CD8-positive, alpha-beta memory T cell (primary cell): Measurements from ENCODE around the gene SNAPC4. TPM values are rescaled to one million over a fixed set of nuclear protein-coding genes. Genes with fewer than 3 reads are reported as not detected.
"Not testable (repeated sequence)": the region's sequence is repeated elsewhere in the genome, so short reads cannot be mapped to it uniquely, and the experiment has no call there.

Experiments used
- CTCF ChIA-PET: fragments of 350-600 bp; sonication (Branson Sonifier 250); formaldehyde crosslinking; loops from one replicate; lab custom pipeline; 2021; ENCODE audit warnings: antibody characterized with exemption; lab: Charles Lee
- POLR2A ChIA-PET: fragments of 350-600 bp; sonication (Branson Sonifier 250); formaldehyde crosslinking; loops from one replicate; lab custom pipeline; 2021; ENCODE audit warnings: antibody characterized with exemption; lab: Charles Lee
- DNase-seq, 5 donors: peaks; one replicate each; pipeline versions ENCODE4 v3.0.0 to v3.0.0-alpha.2; 2020 to 2022; ENCODE audit warnings: mixed read lengths in 1 of 5
- H3K27ac ChIP-seq: one replicate; pipeline ENCODE4 v1.7.0; 2013; ENCODE audit warnings: low read depth, mild to moderate bottlenecking, low read length, moderate library complexity
- H3K27me3 ChIP-seq: 2 replicates; pipeline ENCODE4 v1.7.0; 2013; ENCODE audit warnings: low read length, mild to moderate bottlenecking; ENCODE audit not compliant: insufficient read depth, poor library complexity, severe bottlenecking
- H3K36me3 ChIP-seq: 2 replicates; pipeline ENCODE4 v1.7.0; 2013; ENCODE audit warnings: mild to moderate bottlenecking, low read length, moderate library complexity; ENCODE audit not compliant: insufficient read depth
- H3K4me1 ChIP-seq: 2 replicates; pipeline ENCODE4 v1.7.0; 2013; ENCODE audit warnings: mild to moderate bottlenecking, low read length, moderate library complexity; ENCODE audit not compliant: insufficient read depth
- H3K4me3 ChIP-seq: 2 replicates; pipeline ENCODE4 v1.7.0; 2013; ENCODE audit warnings: mild to moderate bottlenecking, low read length
- H3K9me3 ChIP-seq: 2 replicates; pipeline ENCODE4 v1.7.0; 2013; ENCODE audit warnings: mild to moderate bottlenecking, low read length
- H3K27ac Mint-ChIP-seq, 8 donors: one replicate each; pipeline ENCODE4 v1.8.0; 2020 to 2021; ENCODE audit warnings: mixed read lengths in 8 of 8, mild to moderate bottlenecking in 6 of 8, inconsistent platforms in 3 of 8, moderate library complexity in 3 of 8
- H3K27me3 Mint-ChIP-seq, 2 donors: one replicate each; pipeline ENCODE4 v1.8.0; 2020 to 2021; ENCODE audit warnings: mixed read lengths in 2 of 2, mild to moderate bottlenecking in 1 of 2, moderate library complexity in 1 of 2
- H3K36me3 Mint-ChIP-seq, 3 donors: one replicate each; pipeline ENCODE4 v1.8.0; 2020 to 2021; ENCODE audit warnings: mixed read lengths in 3 of 3, inconsistent platforms in 1 of 3, mild to moderate bottlenecking in 1 of 3
- H3K4me1 Mint-ChIP-seq, 3 donors: one replicate each; pipeline ENCODE4 v1.8.0; 2020 to 2021; ENCODE audit warnings: mixed read lengths in 3 of 3, inconsistent platforms in 1 of 3, mild to moderate bottlenecking in 1 of 3
- H3K4me3 Mint-ChIP-seq, 7 donors: one replicate each; pipeline ENCODE4 v1.8.0; 2020 to 2021; ENCODE audit warnings: mixed read lengths in 7 of 7, mild to moderate bottlenecking in 6 of 7, moderate library complexity in 4 of 7, inconsistent platforms in 2 of 7
- H3K9me3 Mint-ChIP-seq, 5 donors: one replicate each; pipeline ENCODE4 v1.8.0; 2020 to 2022; ENCODE audit warnings: mixed read lengths in 5 of 5, mild to moderate bottlenecking in 3 of 5, moderate library complexity in 2 of 5, inconsistent platforms in 1 of 5
- polyA plus RNA-seq: library from polyadenylated mRNA; unstranded; fragments of 300-500 nt; fragmentation: Illumina TruSeq; gene quantifications from one replicate; pipeline ENCODE4 v1.2.3, GENCODE V29; 2021
- total RNA-seq, 2 experiments: library from RNA; stranded (reverse); gene quantifications; one replicate each; pipeline ENCODE4 v1.2.3, GENCODE V29; 2021

SNAPC4 gene
- total and polyA plus RNA-seq, 3 experiments from 2014 or later = 2.6 to 23.6 (median 22.1) TPM

- Mint-ChIP-seq H3K4me3 (peak overlapping the region; percentile 86 to 98 (median 91)), H3K9me3 (no peaks in the 10 kb centered on the region), H3K27ac (peak overlapping the region; percentile 86 to 98 (median 93)), H3K27me3 (no peaks in the 10 kb centered on the region), H3K36me3 (peaks cover 0 to 77% (median 5%) of the 10 kb centered on the region in 3 donors), H3K4me1 (peaks cover 28 to 49% (median 38%) of the 10 kb centered on the region in 3 donors)
- ChIA-PET POLR2A (no interaction called here), CTCF (no interaction called here)
- H3K9me3 ChIP-seq = no peaks in the 10 kb centered on the region
- H3K4me1 ChIP-seq = peaks cover 26% of the 10 kb centered on the region
- H3K4me3 ChIP-seq = peak overlapping the region; percentile 93
- H3K36me3 ChIP-seq = peaks cover 24% of the 10 kb centered on the region
- peak overlapping the region; percentile 93 for H3K27ac ChIP-seq
- H3K27me3 ChIP-seq = no peaks in the 10 kb centered on the region
- no peak for DNase-seq
These were observed 11.4 kb upstream of the SNAPC4 start for GRCh38 chr9:136411378-136411777.

- Mint-ChIP-seq H3K36me3 (peaks cover 0 to 74% (median 5%) of the 10 kb centered on the region in 3 donors), H3K4me3 (peak within 1 kb of the TSS; percentile 88 to 98 (median 91)), H3K9me3 (no peaks in the 10 kb centered on the region), H3K4me1 (peaks cover 30 to 52% (median 41%) of the 10 kb centered on the region in 3 donors), H3K27ac (peak within 1 kb of the TSS; percentile 86 to 98 (median 93)), H3K27me3 (no peaks in the 10 kb centered on the region)
- Histone ChIP-seq H3K27me3 (no peaks in the 10 kb centered on the region), H3K4me3 (peak within 1 kb of the TSS; percentile 93), H3K9me3 (no peaks in the 10 kb centered on the region), H3K27ac (peak within 1 kb of the TSS; percentile 93), H3K36me3 (peaks cover 17% of the 10 kb centered on the region), H3K4me1 (peaks cover 29% of the 10 kb centered on the region)
- ChIA-PET POLR2A (no interaction called here), CTCF (interaction anchor here (1.4 to 1.7 kb wide), 3 partner anchors 10 to 30 kb away, joined by 4 to 13 read pairs (median 5); no protein-coding TSS in a partner anchor)
- DNase-seq = peak; percentile 91 to 96 (median 93)
These were observed 10.7 kb upstream of the SNAPC4 start, which contains the start of the genes ENTR1 and PMPCA for GRCh38 chr9:136410500-136411287. Gene ENTR1, minus strand, starts transcription at chr9:136410614. Its CDS starts 217 bp downstream, at chr9:136410397. Gene PMPCA, plus strand, starts transcription at chr9:136410658. Its CDS starts 11 bp downstream, at chr9:136410669.

DNA sequence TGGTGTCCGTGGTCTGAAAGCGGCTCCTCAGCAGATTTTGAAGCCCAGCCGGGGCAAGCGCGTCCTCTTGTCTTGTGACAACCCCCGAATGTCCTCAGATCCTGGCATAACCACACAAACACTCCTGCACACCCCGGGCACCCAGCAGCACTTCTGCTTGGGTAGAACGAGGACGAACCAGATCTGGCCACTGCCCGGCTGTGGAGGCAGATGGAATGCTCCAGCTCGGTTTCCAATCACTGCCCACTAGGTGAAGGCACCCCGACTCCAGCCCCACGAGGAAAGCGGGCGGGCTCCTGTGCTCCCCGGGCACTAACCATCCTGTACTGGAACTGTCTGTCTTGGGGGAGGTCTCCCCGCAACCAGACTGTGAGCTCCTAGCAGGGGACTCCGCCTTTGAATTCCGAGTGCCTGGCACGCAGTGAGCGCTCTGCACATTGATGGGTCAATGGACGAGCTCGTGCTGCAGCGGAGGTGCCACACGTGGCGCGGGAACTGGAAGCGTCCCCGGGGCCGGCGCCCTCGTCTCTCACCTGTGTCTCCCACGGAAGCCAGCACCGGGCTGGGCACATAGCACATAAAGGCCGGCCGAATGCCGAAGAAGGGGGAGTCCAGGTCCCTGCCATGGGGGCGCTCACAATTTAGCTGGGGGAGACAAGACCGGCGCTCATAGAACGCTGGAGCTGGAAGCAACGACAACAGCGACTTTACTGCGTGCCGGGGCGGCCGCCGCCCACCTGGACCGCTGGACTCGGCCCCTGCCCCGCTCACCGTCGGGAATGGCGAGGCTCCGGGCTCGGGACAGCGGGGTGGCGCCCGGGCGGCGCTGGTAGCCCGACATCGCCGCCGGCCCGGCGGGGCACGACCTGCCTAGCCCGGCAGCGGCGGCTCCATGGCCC, 9.8 kb upstream of the SNAPC4 start:
- POLR2A ChIA-PET = no interaction called here
- Histone ChIP-seq H3K36me3 (peaks cover 13% of the 10 kb centered on the region), H3K9me3 (no peaks in the 10 kb centered on the region), H3K27me3 (no peaks in the 10 kb centered on the region), H3K27ac (peak overlapping the region; percentile 67), H3K4me3 (peak overlapping the region; percentile 73), H3K4me1 (peaks cover 38% of the 10 kb centered on the region)
- Mint-ChIP-seq H3K27ac (peak overlapping the region; percentile 68 to 93 (median 87)), H3K4me1 (peaks cover 36 to 61% (median 49%) of the 10 kb centered on the region in 3 donors), H3K27me3 (no peaks in the 10 kb centered on the region), H3K9me3 (no peaks in the 10 kb centered on the region), H3K4me3 (peak overlapping the region; percentile 86 to 98 (median 90)), H3K36me3 (peaks cover 0 to 75% (median 5%) of the 10 kb centered on the region in 3 donors)
- CTCF ChIA-PET = interaction anchor here (1.1 to 1.7 kb wide), 5 partner anchors 9 to 222 kb away, joined by 3 to 13 read pairs (median 4); no protein-coding TSS in a partner anchor
- peak in 4 of 5 donors; percentile 9 to 38 (median 31) for DNase-seq

DNA sequence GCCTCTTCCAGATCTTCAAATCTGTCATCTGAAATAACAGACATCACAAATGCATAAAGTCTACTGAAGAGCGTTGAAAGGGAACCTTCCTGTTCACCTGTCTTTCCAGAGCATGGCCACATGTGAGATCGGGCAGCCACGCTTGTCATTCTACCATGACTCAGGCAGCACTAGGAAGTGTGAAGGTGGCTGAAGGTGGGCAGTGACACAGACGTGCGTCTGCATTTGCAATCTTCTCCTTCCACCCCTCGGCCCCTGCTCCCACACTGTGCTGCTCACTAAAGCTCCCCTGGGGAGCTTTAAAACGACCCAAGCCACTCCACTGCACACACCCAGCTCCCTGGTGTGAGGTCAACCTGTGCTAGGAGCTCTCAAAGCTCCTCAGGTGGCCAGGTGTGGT, 7.9 kb upstream of the SNAPC4 start:
- CTCF ChIA-PET = interaction anchor here (0.5 kb wide), 1 partner anchor 50 kb away, joined by 3 read pairs; no protein-coding TSS in a partner anchor
- Mint-ChIP-seq H3K9me3 (no peaks in the 10 kb centered on the region), H3K4me3 (peak overlapping the region in 4 of 7 donors; percentile 31 to 81 (median 45)), H3K4me1 (peaks cover 51 to 74% (median 66%) of the 10 kb centered on the region in 3 donors), H3K36me3 (peaks cover 0 to 59% (median 2%) of the 10 kb centered on the region in 3 donors), H3K27ac (peak overlapping the region in 4 of 8 donors; percentile 10 to 82 (median 64)), H3K27me3 (no peaks in the 10 kb centered on the region)
- no peaks in the 10 kb centered on the region for H3K9me3 ChIP-seq
- H3K27me3 ChIP-seq = no peaks in the 10 kb centered on the region
- POLR2A ChIA-PET = no interaction called here
- peaks cover 56% of the 10 kb centered on the region for H3K4me1 ChIP-seq
- no peak for DNase-seq
- no peak overlapping the region for H3K27ac ChIP-seq
- no peak overlapping the region for H3K4me3 ChIP-seq
- no peaks in the 10 kb centered on the region for H3K36me3 ChIP-seq

DNA sequence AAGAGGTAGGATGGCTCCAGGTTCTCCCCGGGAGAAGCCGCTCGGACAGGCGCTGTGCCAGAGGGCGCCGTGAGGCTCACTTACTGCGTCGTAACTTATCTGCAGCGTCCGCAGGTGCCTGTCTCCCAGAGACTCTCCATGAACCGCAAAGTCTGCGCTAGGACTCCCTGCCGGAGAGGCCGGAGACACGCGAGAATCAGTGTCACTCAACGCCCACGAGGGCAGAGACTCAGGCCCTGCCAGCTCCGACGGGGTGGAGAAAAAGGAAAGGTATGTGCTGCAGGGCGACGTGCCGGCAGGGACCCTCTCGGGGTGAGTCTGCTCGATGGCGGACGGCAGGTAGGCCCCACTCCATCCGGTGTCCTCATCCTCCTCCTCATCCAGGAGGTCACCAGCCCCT, 7.1 kb upstream of the SNAPC4 start:
- H3K4me3 ChIP-seq, H3K4me3 Mint-ChIP-seq, H3K27ac ChIP-seq, H3K27me3 ChIP-seq, H3K27me3 Mint-ChIP-seq, POLR2A ChIA-PET, H3K9me3 Mint-ChIP-seq, H3K9me3 ChIP-seq, H3K36me3 ChIP-seq, CTCF ChIA-PET, DNase-seq: not testable (repeated sequence)
- peak overlapping the region in 2 of 8 donors; percentile 57 to 82 for H3K27ac Mint-ChIP-seq
- H3K4me1 Mint-ChIP-seq = peaks cover 55 to 78% (median 69%) of the 10 kb centered on the region in 3 donors
- H3K4me1 ChIP-seq = peaks cover 58% of the 10 kb centered on the region
- peaks cover 0 to 56% (median 2%) of the 10 kb centered on the region in 3 donors for H3K36me3 Mint-ChIP-seq

- CTCF ChIA-PET, H3K36me3 ChIP-seq, H3K9me3 Mint-ChIP-seq, H3K4me3 ChIP-seq, H3K27ac ChIP-seq, DNase-seq, H3K9me3 ChIP-seq, H3K27me3 ChIP-seq, H3K27me3 Mint-ChIP-seq: not testable (repeated sequence)
- H3K4me1 ChIP-seq = peaks cover 47% of the 10 kb centered on the region
- Mint-ChIP-seq H3K4me1 (peaks cover 47 to 73% (median 58%) of the 10 kb centered on the region in 3 donors), H3K27ac (peak overlapping the region in 3 of 8 donors; percentile 42 to 99 (median 72)), H3K4me3 (peak overlapping the region in 2 of 7 donors; percentile 28 to 74), H3K36me3 (peaks cover 0 to 48% (median 2%) of the 10 kb centered on the region in 3 donors)
- POLR2A ChIA-PET = interaction anchor here (0.6 kb wide), 1 partner anchor 447 kb away, joined by 7 read pairs; no protein-coding TSS in a partner anchor
These were observed 5.9 kb upstream of the SNAPC4 start for GRCh38 chr9:136405904-136406303.

DNA sequence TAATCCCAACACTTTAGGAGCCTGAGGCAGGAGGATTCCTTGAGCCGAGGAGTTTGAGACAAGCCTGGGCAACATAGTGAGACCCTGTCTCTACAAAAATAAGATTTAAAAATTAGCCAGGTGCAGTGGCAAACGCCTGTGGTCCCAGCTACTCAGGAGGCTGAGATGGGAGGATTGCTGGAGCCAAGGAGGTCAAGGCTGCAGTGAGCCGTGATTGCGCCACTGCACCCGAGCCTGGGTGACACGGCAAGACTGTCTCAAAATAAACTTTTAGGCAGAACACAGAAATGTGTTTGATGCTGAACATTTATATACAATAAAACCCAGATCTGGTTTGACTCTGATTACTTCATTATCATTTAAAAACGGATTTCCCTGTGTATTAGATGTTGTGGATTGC, 5.5 kb upstream of the SNAPC4 start:
- Histone ChIP-seq H3K27me3 (no peaks in the 10 kb centered on the region), H3K4me1 (peaks cover 49% of the 10 kb centered on the region), H3K9me3 (no peaks in the 10 kb centered on the region), H3K4me3 (no peak overlapping the region), H3K36me3 (peaks cover 8% of the 10 kb centered on the region), H3K27ac (no peak overlapping the region)
- H3K27ac Mint-ChIP-seq = peak overlapping the region in 5 of 8 donors; percentile 42 to 99 (median 92)
- no peak for DNase-seq
- H3K9me3 Mint-ChIP-seq = no peaks in the 10 kb centered on the region
- H3K27me3 Mint-ChIP-seq = no peaks in the 10 kb centered on the region
- ChIA-PET CTCF (no interaction called here), POLR2A (interaction anchor here (0.6 kb wide), 1 partner anchor 446 kb away, joined by 7 read pairs; no protein-coding TSS in a partner anchor)
- H3K4me3 Mint-ChIP-seq = peak overlapping the region in 3 of 7 donors; percentile 16 to 83 (median 28)
- H3K4me1 Mint-ChIP-seq = peaks cover 48 to 72% (median 56%) of the 10 kb centered on the region in 3 donors
- H3K36me3 Mint-ChIP-seq = peaks cover 0 to 44% (median 2%) of the 10 kb centered on the region in 3 donors
